ENCODE data around the gene HSPA1L.
"Not testable (repeated sequence)": the region's sequence is repeated elsewhere in the genome, so short reads cannot be mapped to it uniquely, and the experiment has no call there.

HSPA1L gene

DNA sequence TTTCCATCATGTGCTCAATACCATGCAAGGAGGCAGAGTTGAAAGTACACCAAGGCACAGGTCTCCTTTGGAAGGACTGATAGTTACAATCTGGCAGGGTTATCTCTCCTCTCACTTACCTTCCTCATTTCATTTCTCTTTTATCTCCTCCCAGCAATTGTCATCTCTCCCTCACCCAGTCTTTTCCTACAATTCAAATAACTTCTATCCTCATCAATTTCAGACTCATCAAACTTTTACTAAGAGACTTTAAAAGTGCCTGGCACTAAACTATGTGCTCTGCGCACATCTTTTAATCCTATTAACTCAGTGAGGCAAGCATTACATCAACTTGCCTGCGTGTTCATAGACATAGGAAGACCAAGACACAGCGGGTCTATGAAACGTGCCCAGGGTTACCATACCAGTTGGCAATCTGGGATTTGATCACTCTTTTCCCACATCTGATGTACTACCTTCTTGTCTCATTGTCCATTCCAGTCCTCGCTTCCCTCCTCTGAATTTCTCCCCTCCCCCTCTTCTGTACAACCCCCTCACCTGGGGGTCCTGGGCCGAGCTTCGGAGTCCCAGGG, 20.7 kb downstream of the HSPA1L start:
- Histone ChIP-seq H3K27ac (ENCODE audit: low read length, poor library complexity, severe bottlenecking) (peak overlapping the region; percentile 38), H4K91ac (ENCODE audit: low read length) (peak overlapping the region; percentile 86), H3K4me3 (ENCODE audit: insufficient read depth in 1 of 2, low read depth in 1 of 2, low read length in 2 of 2) (peak overlapping the region; percentile 74 to 98), H3K18ac (ENCODE audit: low read depth in 1 of 2, low read length in 2 of 2) (peak overlapping the region; percentile 94 to 97), H2BK5ac (ENCODE audit: low read depth, low read length, poor library complexity, severe bottlenecking) (peak overlapping the region; percentile 21), H2AK5ac (ENCODE audit: low read length, severe bottlenecking) (peak overlapping the region; percentile 23), H3K27me3 (ENCODE audit: control insufficient read depth in 1 of 2, insufficient read depth in 1 of 2, low read length in 2 of 2) (no peaks in the 10 kb centered on the region), H4K8ac (ENCODE audit: low read length) (peak overlapping the region; percentile 12), H3K4me2 (ENCODE audit: low read length, poor library complexity, severe bottlenecking) (peak overlapping the region; percentile 93), H3K14ac (ENCODE audit: low read length in 2 of 2) (peak overlapping the region in 1 of 2 experiments; percentile 68), H3K79me1 (replicated peaks; ENCODE audit: low read length, poor library complexity, severe bottlenecking) (peaks cover 13% of the 10 kb centered on the region), H3K4ac (ENCODE audit: low read depth in 1 of 2, low read length in 2 of 2) (peak overlapping the region; percentile 86 to 92), H2BK12ac (ENCODE audit: low read length in 2 of 2) (peak overlapping the region; percentile 41 to 86), H2AFZ (ENCODE audit: low read depth, low read length) (no peak overlapping the region), H3K23ac (ENCODE audit: low read length in 2 of 2) (no peak overlapping the region), H3K4me1 (ENCODE audit: control insufficient read depth, insufficient read depth, low read depth, low read length) (peaks cover 15% of the 10 kb centered on the region), H3K36me3 (ENCODE audit: control insufficient read depth in 1 of 2, insufficient read depth in 2 of 2, low read depth in 1 of 2, low read length in 2 of 2) (peaks cover 26 to 38% of the 10 kb centered on the region in 2 experiments), H3K9ac (ENCODE audit: low read length) (peak overlapping the region; percentile 99), H2BK120ac (ENCODE audit: low read depth, low read length) (peak overlapping the region; percentile 73), H2BK15ac (ENCODE audit: low read depth, poor library complexity, severe bottlenecking) (peak overlapping the region; percentile 62), H3K9me3 (ENCODE audit: control insufficient read depth, low read length) (no peaks in the 10 kb centered on the region)
- peak; percentile 55 for DNase-seq
- 12% methylated on average over 7 of the region's 7 CpGs for WGBS

DNA sequence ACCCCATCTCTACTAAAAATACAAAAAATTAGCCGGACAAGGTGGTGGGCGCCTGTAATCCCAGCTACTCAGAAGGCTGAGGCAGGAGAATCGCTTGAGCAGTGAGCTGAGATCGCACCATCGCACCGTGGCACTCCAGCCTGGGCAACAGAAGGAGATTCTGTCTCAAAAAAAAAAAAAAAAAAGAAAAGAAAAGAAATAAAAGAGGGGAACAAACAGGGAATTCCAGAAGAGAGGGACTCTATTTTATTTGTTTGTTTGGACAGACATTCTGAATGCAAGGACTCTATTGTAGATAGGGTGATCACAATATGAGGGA, 21.2 kb downstream of the HSPA1L start:
- not testable (repeated sequence) for H3K18ac ChIP-seq (ENCODE audit: low read depth in 1 of 2, low read length in 2 of 2); H2BK120ac ChIP-seq (ENCODE audit: low read depth, low read length); H3K27me3 ChIP-seq (ENCODE audit: control insufficient read depth in 1 of 2, insufficient read depth in 1 of 2, low read length in 2 of 2); H3K23ac ChIP-seq (ENCODE audit: low read length in 2 of 2); H3K4ac ChIP-seq (ENCODE audit: low read depth in 1 of 2, low read length in 2 of 2); H4K8ac ChIP-seq (ENCODE audit: low read length); H2AFZ ChIP-seq (ENCODE audit: low read depth, low read length); H2BK12ac ChIP-seq (ENCODE audit: low read length in 2 of 2); H3K14ac ChIP-seq (ENCODE audit: low read length in 2 of 2); H4K91ac ChIP-seq (ENCODE audit: low read length); H2BK5ac ChIP-seq (ENCODE audit: low read depth, low read length, poor library complexity, severe bottlenecking); H3K9me3 ChIP-seq (ENCODE audit: control insufficient read depth, low read length); H2BK15ac ChIP-seq (ENCODE audit: low read depth, poor library complexity, severe bottlenecking); DNase-seq; H3K4me2 ChIP-seq (ENCODE audit: low read length, poor library complexity, severe bottlenecking); H2AK5ac ChIP-seq (ENCODE audit: low read length, severe bottlenecking); H3K27ac ChIP-seq (ENCODE audit: low read length, poor library complexity, severe bottlenecking)
- H3K4me1 ChIP-seq (ENCODE audit: control insufficient read depth, insufficient read depth, low read depth, low read length) = peaks cover 15% of the 10 kb centered on the region
- H3K9ac ChIP-seq (ENCODE audit: low read length) = peak overlapping the region; percentile 99
- H3K36me3 ChIP-seq (ENCODE audit: control insufficient read depth in 1 of 2, insufficient read depth in 2 of 2, low read depth in 1 of 2, low read length in 2 of 2) = peaks cover 31 to 40% of the 10 kb centered on the region in 2 experiments
- H3K79me1 ChIP-seq (replicated peaks; ENCODE audit: low read length, poor library complexity, severe bottlenecking) = peaks cover 12% of the 10 kb centered on the region
- 90% methylated on average over 6 of the region's 6 CpGs for WGBS
- peak overlapping the region in 1 of 2 experiments; percentile 98 for H3K4me3 ChIP-seq (ENCODE audit: insufficient read depth in 1 of 2, low read depth in 1 of 2, low read length in 2 of 2)

DNA sequence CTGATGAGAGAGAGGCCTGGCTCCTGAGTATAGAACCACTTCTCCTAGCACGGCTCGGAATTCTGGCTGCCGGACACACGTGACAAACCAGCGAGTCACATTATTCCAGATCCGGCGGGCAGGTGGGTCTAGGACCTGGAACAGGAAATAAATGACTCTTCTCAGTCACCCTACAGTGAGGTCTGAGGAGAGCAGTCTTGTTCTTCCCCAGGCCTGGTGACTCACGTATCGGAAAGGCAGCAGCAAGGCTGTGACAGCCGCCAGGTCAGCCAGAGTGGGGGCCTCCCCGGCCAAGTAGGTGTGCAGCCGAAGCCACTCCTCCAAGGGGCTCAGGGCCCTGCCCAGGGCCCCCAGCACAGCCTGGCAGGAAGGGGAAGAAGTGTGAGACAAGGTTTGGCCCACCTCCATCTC, 22.3 kb downstream of the HSPA1L start:
- Histone ChIP-seq H3K18ac (ENCODE audit: low read depth in 1 of 2, low read length in 2 of 2) (peak overlapping the region in 1 of 2 experiments; percentile 82), H2AK5ac (ENCODE audit: low read length, severe bottlenecking) (no peak overlapping the region), H2BK12ac (ENCODE audit: low read length in 2 of 2) (peak overlapping the region in 1 of 2 experiments; percentile 10), H4K8ac (ENCODE audit: low read length) (peak overlapping the region; percentile 3), H3K79me1 (replicated peaks; ENCODE audit: low read length, poor library complexity, severe bottlenecking) (peaks cover 12% of the 10 kb centered on the region), H3K4me2 (ENCODE audit: low read length, poor library complexity, severe bottlenecking) (peak overlapping the region; percentile 32), H3K9ac (ENCODE audit: low read length) (no peak overlapping the region), H4K91ac (ENCODE audit: low read length) (no peak overlapping the region), H3K4ac (ENCODE audit: low read depth in 1 of 2, low read length in 2 of 2) (peak overlapping the region in 1 of 2 experiments; percentile 35), H3K23ac (ENCODE audit: low read length in 2 of 2) (peak overlapping the region in 1 of 2 experiments; percentile 48), H2AFZ (ENCODE audit: low read depth, low read length) (no peak overlapping the region), H3K9me3 (ENCODE audit: control insufficient read depth, low read length) (no peaks in the 10 kb centered on the region), H3K4me3 (ENCODE audit: insufficient read depth in 1 of 2, low read depth in 1 of 2, low read length in 2 of 2) (peak overlapping the region in 1 of 2 experiments; percentile 7), H3K4me1 (ENCODE audit: control insufficient read depth, insufficient read depth, low read depth, low read length) (peaks cover 15% of the 10 kb centered on the region), H2BK120ac (ENCODE audit: low read depth, low read length) (no peak overlapping the region), H3K27me3 (ENCODE audit: control insufficient read depth in 1 of 2, insufficient read depth in 1 of 2, low read length in 2 of 2) (no peaks in the 10 kb centered on the region), H3K27ac (ENCODE audit: low read length, poor library complexity, severe bottlenecking) (peak overlapping the region; percentile 68), H2BK5ac (ENCODE audit: low read depth, low read length, poor library complexity, severe bottlenecking) (no peak overlapping the region), H2BK15ac (ENCODE audit: low read depth, poor library complexity, severe bottlenecking) (no peak overlapping the region), H3K14ac (ENCODE audit: low read length in 2 of 2) (no peak overlapping the region), H3K36me3 (ENCODE audit: control insufficient read depth in 1 of 2, insufficient read depth in 2 of 2, low read depth in 1 of 2, low read length in 2 of 2) (peaks cover 34 to 40% of the 10 kb centered on the region in 2 experiments)
- peak; percentile 59 for DNase-seq
- 51% methylated on average over 12 of the region's 12 CpGs for WGBS

DNA sequence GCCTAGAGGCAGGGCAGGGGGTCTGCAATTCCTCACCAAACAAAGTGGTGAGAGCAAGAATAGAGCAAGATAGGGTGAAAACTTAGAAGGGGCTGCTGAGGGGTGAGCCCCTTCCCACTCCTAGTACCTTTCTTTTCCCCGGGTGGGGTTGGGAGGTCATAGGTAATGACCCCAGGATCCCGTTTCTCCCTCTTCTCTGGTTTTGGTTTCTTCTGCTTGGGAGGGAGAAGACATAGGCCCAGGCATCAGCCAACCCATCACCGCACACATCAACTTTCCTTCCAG, 23.1 kb downstream of the HSPA1L start:
- Histone ChIP-seq H3K4me1 (ENCODE audit: control insufficient read depth, insufficient read depth, low read depth, low read length) (peaks cover 15% of the 10 kb centered on the region), H3K27ac (ENCODE audit: low read length, poor library complexity, severe bottlenecking) (no peak overlapping the region), H2BK5ac (ENCODE audit: low read depth, low read length, poor library complexity, severe bottlenecking) (no peak overlapping the region)

More for the DNA sequence above, 23.1 kb downstream of the HSPA1L start:
- H4K8ac ChIP-seq (ENCODE audit: low read length) = no peak overlapping the region
- H3K23ac ChIP-seq (ENCODE audit: low read length in 2 of 2) = no peak overlapping the region
- H3K4me2 ChIP-seq (ENCODE audit: low read length, poor library complexity, severe bottlenecking) = no peak overlapping the region
- H3K36me3 ChIP-seq (ENCODE audit: control insufficient read depth in 1 of 2, insufficient read depth in 2 of 2, low read depth in 1 of 2, low read length in 2 of 2) = peaks cover 37 to 38% of the 10 kb centered on the region in 2 experiments
- no peak overlapping the region for H4K91ac ChIP-seq (ENCODE audit: low read length)
- H3K18ac ChIP-seq (ENCODE audit: low read depth in 1 of 2, low read length in 2 of 2) = no peak overlapping the region
- H2BK15ac ChIP-seq (ENCODE audit: low read depth, poor library complexity, severe bottlenecking) = no peak overlapping the region
- H3K9me3 ChIP-seq (ENCODE audit: control insufficient read depth, low read length) = no peaks in the 10 kb centered on the region
- DNase-seq = no peak
- WGBS = 100% methylated on average over 1 of the region's 3 CpGs
- no peaks in the 10 kb centered on the region for H3K27me3 ChIP-seq (ENCODE audit: control insufficient read depth in 1 of 2, insufficient read depth in 1 of 2, low read length in 2 of 2)
- H2AFZ ChIP-seq (ENCODE audit: low read depth, low read length) = no peak overlapping the region
- no peak overlapping the region for H3K9ac ChIP-seq (ENCODE audit: low read length)
- no peak overlapping the region for H3K4ac ChIP-seq (ENCODE audit: low read depth in 1 of 2, low read length in 2 of 2)
- H2AK5ac ChIP-seq (ENCODE audit: low read length, severe bottlenecking) = no peak overlapping the region
- H3K14ac ChIP-seq (ENCODE audit: low read length in 2 of 2) = no peak overlapping the region
- no peak overlapping the region for H2BK120ac ChIP-seq (ENCODE audit: low read depth, low read length)
- no peak overlapping the region for H2BK12ac ChIP-seq (ENCODE audit: low read length in 2 of 2)
- H3K4me3 ChIP-seq (ENCODE audit: insufficient read depth in 1 of 2, low read depth in 1 of 2, low read length in 2 of 2) = no peak overlapping the region
- H3K79me1 ChIP-seq (replicated peaks; ENCODE audit: low read length, poor library complexity, severe bottlenecking) = peaks cover 12% of the 10 kb centered on the region

Measured in mesenchymal stem cell (in vitro differentiated cells and primary cell).